Tibial nerve (tissue), 3 donors: ENCODE results near the gene SNRK.

Source experiments
- CTCF ChIP-seq, 5 experiments: fragments of 200-600 bp in 3 of 5; fragments of 450-650 bp in 2 of 5; sonication (generic) in 3 of 5; IDR thresholded peaks; one replicate each; pipeline ENCODE4 v1.5.1; 2016 to 2019; ENCODE audit warnings: antibody characterized with exemption in 5 of 5, mild to moderate bottlenecking in 3 of 5, moderate library complexity in 2 of 5
- POLR2A ChIP-seq, 2 donors: fragments of 450-650 bp; IDR thresholded peaks; one replicate each; pipeline ENCODE4 v1.6.1; 2017; ENCODE audit warnings: antibody characterized with exemption in 2 of 2, mild to moderate bottlenecking in 2 of 2, moderate library complexity in 2 of 2

- no peak for TF ChIP-seq CTCF (IDR thresholded peaks at IDR 0.05)
- no peak for TF ChIP-seq POLR2A (IDR thresholded peaks at IDR 0.05)
These were observed 17.7 kb upstream of the SNRK start for GRCh38 chr3:43268636-43269035.
